Measurements from ENCODE around the gene SYP.
A peak's percentile ranks its signal among the peaks of the same experiment; 100 is the strongest.

Gene SYP

DNA sequence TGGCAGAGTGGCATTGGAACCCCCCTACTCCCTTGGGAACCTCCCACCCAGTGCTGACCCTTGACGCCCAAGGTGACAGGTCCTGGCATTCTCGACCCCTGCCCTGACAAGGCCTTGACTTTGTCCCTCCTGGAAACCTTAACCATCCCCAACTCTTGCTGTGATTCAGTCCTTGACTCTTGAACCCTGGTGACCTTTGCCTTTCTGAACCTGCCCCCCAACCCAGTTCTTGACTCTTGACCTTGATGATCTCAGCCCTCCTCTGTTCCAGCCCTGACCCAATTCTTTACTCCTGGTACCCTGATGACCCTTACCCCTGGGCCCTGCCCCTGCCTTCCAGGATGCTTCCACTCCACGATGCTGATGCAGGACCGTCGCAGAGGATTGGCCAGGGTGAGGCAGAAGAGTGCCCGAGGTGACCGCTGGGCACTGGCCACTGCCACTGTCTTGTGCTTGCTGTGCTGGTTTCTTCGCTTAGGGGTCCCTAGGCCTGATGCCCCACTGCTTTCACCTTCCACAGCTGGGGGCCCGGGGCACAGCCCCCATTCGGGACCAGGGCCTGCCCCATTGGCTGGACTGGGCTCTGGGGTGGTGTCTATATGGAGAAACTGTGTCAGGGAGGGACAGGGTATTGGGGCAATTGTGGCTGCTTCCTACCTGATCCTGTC is 31.5 kb upstream of the SYP start:
- Mint-ChIP-seq H3K27me3 (no peaks in the 10 kb centered on the region), H3K36me3 (ENCODE audit: low read depth) (no peaks in the 10 kb centered on the region), H3K4me1 (ENCODE audit: low read depth) (peaks cover 14% of the 10 kb centered on the region), H3K4me3 (peak overlapping the region; percentile 77), H3K27ac (peak overlapping the region; percentile 85), H3K9me3 (no peaks in the 10 kb centered on the region)

DNA sequence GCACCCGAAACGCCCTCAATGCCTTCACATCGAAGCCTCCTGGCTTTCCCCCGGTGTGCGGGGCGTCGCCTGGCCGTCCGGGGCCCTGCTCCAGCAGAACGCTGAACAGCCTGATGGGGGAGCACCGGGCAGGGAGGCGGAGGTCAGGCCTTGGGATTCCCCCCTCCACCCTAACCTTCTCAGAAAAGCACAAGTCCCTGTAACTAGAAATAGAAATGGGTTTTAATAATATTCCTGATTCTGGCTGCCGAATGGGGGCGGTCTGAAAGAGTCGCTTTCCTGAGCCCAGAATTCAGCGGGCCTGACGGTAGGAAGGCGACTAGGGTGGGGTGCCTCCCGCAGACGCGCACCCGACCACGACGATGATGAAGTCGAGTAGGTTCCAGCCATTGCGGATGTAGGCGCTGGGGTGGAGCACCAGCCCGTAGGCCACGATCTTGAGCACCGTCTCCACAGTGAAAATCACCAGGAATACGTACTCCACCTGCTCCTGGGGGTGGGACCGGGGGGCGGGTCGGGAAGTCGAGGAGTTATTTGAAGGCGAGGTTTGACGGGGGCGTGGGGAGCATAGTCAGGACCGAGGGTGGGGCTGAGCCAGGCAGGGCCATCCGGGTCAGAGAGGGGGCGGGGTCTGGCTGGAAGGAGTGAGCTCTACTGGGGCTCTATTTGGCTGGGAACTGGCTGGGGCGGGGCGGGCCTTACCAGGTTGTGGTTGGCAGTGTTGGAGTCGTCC is 30.7 kb upstream of the SYP start:
- H3K4me3 Mint-ChIP-seq, result peak overlapping the region; percentile 77
- H3K27ac Mint-ChIP-seq, result peak overlapping the region; percentile 85
- H3K9me3 Mint-ChIP-seq, result no peaks in the 10 kb centered on the region
- peaks cover 14% of the 10 kb centered on the region for H3K4me1 Mint-ChIP-seq (ENCODE audit: low read depth)
- H3K36me3 Mint-ChIP-seq (ENCODE audit: low read depth), result no peaks in the 10 kb centered on the region
- H3K27me3 Mint-ChIP-seq, result no peaks in the 10 kb centered on the region

DNA sequence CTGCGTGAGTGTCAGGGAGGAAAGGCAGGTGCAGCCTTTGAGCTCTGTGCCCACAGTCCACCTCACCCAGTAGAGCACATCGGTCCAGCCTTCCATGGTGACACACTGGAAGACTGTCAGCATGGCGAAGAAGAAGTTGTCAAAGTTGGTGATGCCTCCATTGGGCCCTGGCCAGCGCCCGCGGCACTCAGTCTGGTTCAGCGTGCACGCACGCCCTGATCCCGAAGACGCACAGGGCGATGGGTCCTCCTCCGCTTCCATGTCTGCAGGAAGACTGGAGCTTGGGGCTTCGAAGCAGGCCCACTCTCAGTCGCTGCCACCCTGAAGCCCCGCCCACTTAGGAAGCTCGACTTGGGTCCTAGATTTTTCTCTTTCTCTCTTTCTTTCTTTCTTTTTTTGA is 28.2 kb upstream of the SYP start:
- Mint-ChIP-seq H3K4me1 (ENCODE audit: low read depth) (peaks cover 10% of the 10 kb centered on the region), H3K27me3 (no peaks in the 10 kb centered on the region), H3K36me3 (ENCODE audit: low read depth) (no peaks in the 10 kb centered on the region), H3K9me3 (no peaks in the 10 kb centered on the region), H3K27ac (no peak overlapping the region), H3K4me3 (no peak overlapping the region)

DNA sequence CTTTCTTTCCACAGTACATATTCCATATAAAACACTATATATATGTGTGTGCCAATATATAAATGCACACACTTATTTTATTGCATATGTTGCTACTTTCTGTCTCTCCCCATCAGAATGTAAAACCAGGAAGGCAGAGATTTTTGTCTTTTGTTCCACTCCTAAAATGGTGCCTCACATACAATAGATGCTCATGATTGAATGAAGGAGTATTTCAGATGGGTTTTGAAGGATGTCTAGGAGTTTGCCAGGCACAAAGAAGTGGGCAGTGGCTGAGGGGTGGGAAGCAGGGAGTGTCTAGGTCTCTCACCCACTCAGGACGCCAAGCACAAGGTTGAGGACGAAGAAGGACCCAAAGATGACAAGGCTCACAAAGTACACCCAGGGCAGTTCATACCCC is 27.7 kb upstream of the SYP start:
- Mint-ChIP-seq H3K27ac (no peak overlapping the region), H3K9me3 (no peaks in the 10 kb centered on the region), H3K4me1 (ENCODE audit: low read depth) (peaks cover 10% of the 10 kb centered on the region), H3K4me3 (no peak overlapping the region), H3K36me3 (ENCODE audit: low read depth) (no peaks in the 10 kb centered on the region), H3K27me3 (no peaks in the 10 kb centered on the region)

DNA sequence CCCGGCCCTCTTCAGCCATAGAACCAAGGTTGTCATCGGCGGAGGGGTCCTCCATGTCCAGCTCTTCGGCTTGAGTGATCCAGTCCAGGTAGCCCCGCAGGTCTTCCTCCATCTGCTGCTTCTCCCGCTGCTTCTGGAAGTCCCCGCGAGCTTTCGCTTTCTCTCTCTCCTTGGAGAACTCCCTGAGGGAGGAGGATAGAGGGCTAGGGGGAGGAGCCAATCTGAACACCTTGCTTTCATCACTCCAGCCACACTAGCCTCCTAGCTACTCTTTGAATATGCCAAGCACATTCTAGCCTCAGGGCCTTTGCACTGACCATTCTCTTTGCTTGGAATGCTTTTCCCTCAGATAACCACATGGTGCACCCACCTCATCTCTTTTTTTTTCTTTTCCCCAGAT is 27.0 kb upstream of the SYP start:
- Mint-ChIP-seq H3K4me3 (no peak overlapping the region), H3K4me1 (ENCODE audit: low read depth) (peaks cover 10% of the 10 kb centered on the region), H3K36me3 (ENCODE audit: low read depth) (no peaks in the 10 kb centered on the region), H3K9me3 (no peaks in the 10 kb centered on the region), H3K27me3 (no peaks in the 10 kb centered on the region), H3K27ac (no peak overlapping the region)

DNA sequence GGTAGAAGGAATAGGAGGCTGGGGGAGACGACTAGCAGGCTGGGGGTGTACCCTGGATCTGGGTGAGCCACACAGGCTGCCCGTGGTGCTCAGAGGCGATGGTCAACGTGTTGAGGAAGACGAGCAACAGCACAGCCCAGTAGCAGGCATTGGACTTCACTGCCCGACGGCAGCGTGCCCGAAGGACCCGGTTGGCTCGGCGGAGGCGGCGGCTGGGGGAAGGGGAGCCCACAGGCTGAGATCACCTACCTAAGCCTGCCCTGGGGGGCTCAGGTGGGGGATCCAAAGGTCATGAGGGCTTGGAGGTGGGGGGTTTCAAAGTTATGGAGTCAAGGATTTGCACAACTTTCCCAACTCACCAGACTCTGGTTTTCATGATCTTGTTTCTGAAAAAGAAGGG is 25.9 kb upstream of the SYP start:
- Mint-ChIP-seq H3K27ac (no peak overlapping the region), H3K36me3 (ENCODE audit: low read depth) (no peaks in the 10 kb centered on the region), H3K4me3 (no peak overlapping the region), H3K9me3 (no peaks in the 10 kb centered on the region), H3K27me3 (no peaks in the 10 kb centered on the region), H3K4me1 (ENCODE audit: low read depth) (peaks cover 3% of the 10 kb centered on the region)

DNA sequence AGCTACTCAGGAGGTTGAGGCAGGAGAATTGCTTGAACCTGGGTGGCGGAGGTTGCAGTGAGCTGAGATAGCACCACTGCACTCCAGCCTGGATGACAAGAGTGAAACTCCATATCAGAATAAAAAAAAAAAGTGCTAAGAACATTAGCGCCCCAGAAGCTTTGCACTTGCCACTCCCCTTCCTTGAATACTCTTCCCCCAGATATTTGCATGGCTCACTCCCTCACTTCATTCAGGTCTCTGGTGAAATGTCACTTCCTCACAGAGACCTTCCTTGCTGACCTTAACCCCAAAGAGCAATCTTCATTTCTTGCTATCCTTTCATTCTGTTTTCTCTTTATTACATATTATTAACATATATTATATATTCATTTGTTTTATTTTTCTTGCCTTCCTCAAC is 21.9 kb upstream of the SYP start:
- Mint-ChIP-seq H3K36me3 (ENCODE audit: low read depth) (no peaks in the 10 kb centered on the region), H3K4me1 (ENCODE audit: low read depth) (no peaks in the 10 kb centered on the region), H3K9me3 (no peaks in the 10 kb centered on the region), H3K27me3 (no peaks in the 10 kb centered on the region), H3K4me3 (no peak overlapping the region), H3K27ac (no peak overlapping the region)

DNA sequence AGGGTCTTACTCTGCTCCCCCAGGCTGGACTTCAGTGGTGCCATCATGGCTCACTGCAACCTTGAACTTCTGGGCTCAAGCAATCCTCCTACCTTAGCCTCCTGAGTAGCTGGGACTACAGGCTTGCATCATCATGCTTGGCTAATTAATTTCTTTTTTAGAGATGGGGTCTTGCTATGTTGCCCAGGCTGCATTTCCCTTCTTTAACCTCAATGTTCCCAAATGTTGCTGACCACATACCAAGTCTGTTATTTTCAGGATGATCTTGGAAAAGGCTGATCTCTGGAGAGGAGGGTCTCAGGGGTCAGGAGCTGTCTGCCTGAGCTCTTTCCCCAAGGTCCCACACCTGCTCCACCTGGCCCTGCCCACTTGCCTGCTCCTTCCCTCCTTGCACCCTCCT is 20.1 kb upstream of the SYP start:
- Mint-ChIP-seq H3K4me1 (ENCODE audit: low read depth) (no peaks in the 10 kb centered on the region), H3K27ac (no peak overlapping the region), H3K9me3 (no peaks in the 10 kb centered on the region)

DNA sequence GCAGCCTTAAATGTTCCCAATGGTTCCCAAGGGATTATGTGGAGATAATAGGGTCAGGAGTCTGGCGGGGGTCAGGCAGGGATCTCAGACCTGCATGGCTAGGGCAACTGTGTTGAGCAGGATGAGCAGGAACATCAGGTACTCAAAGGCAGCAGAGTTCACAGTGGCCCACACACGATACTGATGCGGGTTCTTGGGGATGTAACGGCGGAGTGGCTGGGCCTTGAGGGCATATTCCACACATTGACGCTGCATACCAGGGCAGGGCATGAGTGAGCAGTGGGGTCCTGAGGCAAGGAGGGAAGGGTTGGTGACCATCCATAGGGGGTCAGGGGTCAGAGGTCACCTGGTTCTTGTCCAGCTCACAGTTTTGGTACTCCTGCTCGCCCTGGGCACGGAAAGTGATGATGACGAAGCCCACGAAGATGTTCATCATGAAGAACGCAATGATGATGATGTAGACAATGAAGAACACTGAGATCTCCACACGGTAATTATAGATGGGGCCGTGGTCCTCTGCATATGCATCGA is 15.1 kb upstream of the SYP start:
- no peaks in the 10 kb centered on the region for H3K9me3 Mint-ChIP-seq
- H3K36me3 Mint-ChIP-seq (ENCODE audit: low read depth), result no peaks in the 10 kb centered on the region
- H3K27me3 Mint-ChIP-seq, result no peaks in the 10 kb centered on the region
- H3K4me3 Mint-ChIP-seq, result no peak overlapping the region
- no peak overlapping the region for H3K27ac Mint-ChIP-seq
- no peaks in the 10 kb centered on the region for H3K4me1 Mint-ChIP-seq (ENCODE audit: low read depth)

More for the DNA sequence above, 20.1 kb upstream of the SYP start:
- H3K4me3 Mint-ChIP-seq, result no peak overlapping the region
- H3K27me3 Mint-ChIP-seq, result no peaks in the 10 kb centered on the region
- H3K36me3 Mint-ChIP-seq (ENCODE audit: low read depth), result no peaks in the 10 kb centered on the region

DNA sequence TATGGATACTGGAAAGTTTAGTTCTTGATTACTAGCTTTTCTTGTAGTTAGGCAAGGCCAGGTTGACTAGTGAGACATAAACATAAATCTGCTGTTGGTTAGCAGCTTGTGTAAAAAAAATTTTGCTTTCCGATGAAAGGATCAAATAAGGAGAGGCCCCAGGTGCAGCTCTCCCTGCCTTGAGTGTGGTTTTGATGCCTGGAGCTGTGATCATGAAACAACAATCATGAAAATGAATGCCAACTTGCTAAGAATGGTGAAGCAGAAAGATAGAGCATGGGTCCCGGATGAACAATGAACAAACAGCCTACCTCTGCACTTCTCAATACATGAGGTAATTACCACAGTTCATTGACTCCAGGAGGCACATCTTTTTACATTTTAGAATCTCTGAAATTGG is 14.4 kb upstream of the SYP start:
- no peak overlapping the region for H3K27ac Mint-ChIP-seq
- H3K4me3 Mint-ChIP-seq, result no peak overlapping the region
- no peaks in the 10 kb centered on the region for H3K4me1 Mint-ChIP-seq (ENCODE audit: low read depth)
- no peaks in the 10 kb centered on the region for H3K36me3 Mint-ChIP-seq (ENCODE audit: low read depth)
- no peaks in the 10 kb centered on the region for H3K27me3 Mint-ChIP-seq
- no peaks in the 10 kb centered on the region for H3K9me3 Mint-ChIP-seq

DNA sequence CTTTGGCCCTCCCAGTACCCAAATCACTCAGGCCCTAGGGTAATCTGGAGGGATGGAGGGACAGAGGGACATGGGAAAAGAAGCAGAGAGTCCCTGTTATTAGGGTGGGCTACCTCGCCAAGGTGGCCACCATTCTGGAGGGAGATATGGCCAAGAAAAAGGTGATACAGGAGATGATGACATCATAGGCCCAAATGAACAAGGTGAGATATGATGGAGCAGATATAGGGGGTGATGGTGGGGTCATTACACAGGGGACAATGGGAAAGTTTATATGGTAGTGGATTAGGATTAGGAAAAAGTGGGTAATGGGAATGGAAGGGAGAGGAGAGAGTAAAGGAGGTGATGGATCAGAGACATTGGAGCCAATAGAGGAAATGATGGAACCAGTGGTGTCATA is 12.9 kb upstream of the SYP start:
- no peaks in the 10 kb centered on the region for H3K36me3 Mint-ChIP-seq (ENCODE audit: low read depth)
- H3K27ac Mint-ChIP-seq, result no peak overlapping the region
- H3K4me3 Mint-ChIP-seq, result no peak overlapping the region
- H3K4me1 Mint-ChIP-seq (ENCODE audit: low read depth), result peaks cover 3% of the 10 kb centered on the region
- no peaks in the 10 kb centered on the region for H3K9me3 Mint-ChIP-seq
- no peaks in the 10 kb centered on the region for H3K27me3 Mint-ChIP-seq

DNA sequence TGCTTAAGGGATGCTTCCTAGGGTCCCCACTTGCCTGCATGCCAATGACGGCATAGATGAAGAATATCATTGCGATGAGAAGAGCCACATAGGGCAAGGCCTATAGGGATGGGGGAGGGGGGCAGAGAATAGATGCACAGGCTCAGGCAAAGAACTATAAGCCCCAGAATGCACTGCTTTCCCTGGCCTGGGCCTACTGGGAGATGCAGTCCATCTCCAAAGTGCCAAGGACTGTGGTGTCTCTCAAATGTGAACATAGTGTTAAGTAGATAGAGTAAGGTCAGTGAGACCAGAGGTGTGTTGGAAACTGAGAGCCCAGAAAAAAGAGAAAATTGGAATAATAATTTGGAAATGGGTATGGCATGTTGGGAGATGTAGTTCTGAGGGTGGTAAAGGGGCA is 12.2 kb upstream of the SYP start:
- H3K4me1 Mint-ChIP-seq (ENCODE audit: low read depth), result peaks cover 3% of the 10 kb centered on the region
- H3K36me3 Mint-ChIP-seq (ENCODE audit: low read depth), result no peaks in the 10 kb centered on the region
- H3K9me3 Mint-ChIP-seq, result no peaks in the 10 kb centered on the region
- no peaks in the 10 kb centered on the region for H3K27me3 Mint-ChIP-seq
- H3K27ac Mint-ChIP-seq, result no peak overlapping the region
- H3K4me3 Mint-ChIP-seq, result no peak overlapping the region

DNA sequence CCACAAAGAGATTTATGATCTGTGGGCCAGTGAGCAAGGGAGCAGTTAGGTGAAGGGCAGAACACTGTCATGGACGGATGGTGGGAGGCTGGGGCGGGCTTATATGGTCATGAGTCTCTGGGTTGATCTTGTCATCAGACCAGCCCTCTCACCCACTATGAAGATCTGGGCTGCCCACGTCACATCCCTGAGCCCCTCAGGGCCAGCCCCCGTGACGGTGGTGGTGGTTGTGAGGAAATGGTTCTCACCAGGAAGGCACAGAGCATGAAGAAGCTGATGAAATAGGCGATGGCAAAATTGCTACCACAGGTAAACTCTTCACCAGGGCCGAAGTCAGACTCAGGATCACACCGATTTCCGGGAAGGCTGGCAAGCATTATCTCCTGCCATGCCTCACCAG is 11.1 kb upstream of the SYP start:
- Mint-ChIP-seq H3K27me3 (no peaks in the 10 kb centered on the region), H3K36me3 (ENCODE audit: low read depth) (no peaks in the 10 kb centered on the region), H3K27ac (no peak overlapping the region), H3K4me3 (no peak overlapping the region), H3K4me1 (ENCODE audit: low read depth) (peaks cover 3% of the 10 kb centered on the region), H3K9me3 (no peaks in the 10 kb centered on the region)

DNA sequence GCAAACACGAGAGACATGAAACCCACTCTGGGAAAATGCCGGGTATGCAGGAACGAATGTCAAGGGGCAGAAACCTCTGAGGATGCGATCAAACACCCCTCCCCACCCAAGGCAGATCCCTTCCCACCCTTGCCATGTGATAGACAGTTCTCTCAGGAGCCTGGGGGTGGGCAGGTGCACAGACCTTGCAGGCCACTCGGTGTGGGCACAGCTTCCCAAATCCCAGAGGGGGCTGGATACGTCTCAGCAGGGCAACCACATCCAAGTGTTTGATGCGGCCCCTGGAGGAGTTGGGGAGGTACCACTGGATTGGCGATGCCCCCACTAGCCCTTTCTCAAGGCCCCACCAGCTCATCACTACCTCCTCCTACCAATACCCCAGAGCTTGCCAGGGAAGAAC is 10.4 kb upstream of the SYP start:
- no peaks in the 10 kb centered on the region for H3K27me3 Mint-ChIP-seq
- no peak overlapping the region for H3K4me3 Mint-ChIP-seq
- H3K4me1 Mint-ChIP-seq (ENCODE audit: low read depth), result peaks cover 3% of the 10 kb centered on the region
- no peaks in the 10 kb centered on the region for H3K9me3 Mint-ChIP-seq
- H3K36me3 Mint-ChIP-seq (ENCODE audit: low read depth), result no peaks in the 10 kb centered on the region
- H3K27ac Mint-ChIP-seq, result no peak overlapping the region

DNA sequence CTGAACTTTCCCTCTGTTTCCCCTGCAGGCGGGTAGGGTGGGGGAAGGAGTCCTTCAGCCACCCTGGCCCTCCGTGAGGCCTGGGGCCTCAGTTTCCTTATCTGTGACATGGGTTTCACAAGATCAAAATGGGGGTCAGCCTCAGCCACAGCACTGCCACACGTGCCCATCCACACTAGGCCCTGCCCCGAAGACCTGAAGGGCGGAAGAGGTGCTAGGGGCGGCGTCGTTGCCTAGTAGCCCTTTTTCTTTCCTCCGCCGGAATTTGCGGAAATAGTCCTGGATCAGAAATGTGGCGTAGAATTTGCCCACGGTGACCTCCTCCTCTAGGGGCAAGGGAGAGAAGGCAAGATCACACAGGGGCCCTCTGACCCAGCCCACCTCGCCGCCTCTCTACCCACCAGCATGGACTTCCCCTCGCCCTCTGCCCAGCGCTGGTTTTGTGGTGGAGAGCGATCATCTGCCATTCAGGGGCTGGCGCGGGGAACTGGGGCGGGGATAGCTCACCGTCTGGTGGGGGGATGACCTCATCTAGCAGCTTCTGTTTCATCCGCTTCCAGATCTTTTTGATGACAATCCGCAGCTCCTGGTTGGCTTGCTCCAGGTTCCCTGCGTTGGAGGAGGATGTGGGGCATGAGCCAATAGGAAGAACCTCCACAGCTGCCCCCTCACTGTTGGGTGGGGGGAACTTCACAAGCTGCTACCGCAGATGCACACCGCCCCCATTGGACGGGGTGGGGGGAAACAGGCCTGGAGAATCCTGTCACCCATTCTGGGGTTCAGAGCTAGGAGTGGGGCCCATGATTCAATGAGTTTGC is 9.7 kb upstream of the SYP start:
- Mint-ChIP-seq H3K27me3 (no peaks in the 10 kb centered on the region), H3K27ac (no peak overlapping the region), H3K9me3 (no peaks in the 10 kb centered on the region), H3K4me3 (peak overlapping the region; percentile 45), H3K4me1 (ENCODE audit: low read depth) (peaks cover 3% of the 10 kb centered on the region), H3K36me3 (ENCODE audit: low read depth) (no peaks in the 10 kb centered on the region)
